Measurements from ENCODE around the gene GATA3.

Gene GATA3

GRCh38 chr10:8059191-8059936 is 4.9 kb downstream of the GATA3 start:
- no peak overlapping the region for H3K27ac ChIP-seq
- TF ChIP-seq CTCF (conservative IDR thresholded peaks at IDR 0.05): no peak
- no peak for TF ChIP-seq ZFX (IDR thresholded peaks at IDR 0.05)

DNA sequence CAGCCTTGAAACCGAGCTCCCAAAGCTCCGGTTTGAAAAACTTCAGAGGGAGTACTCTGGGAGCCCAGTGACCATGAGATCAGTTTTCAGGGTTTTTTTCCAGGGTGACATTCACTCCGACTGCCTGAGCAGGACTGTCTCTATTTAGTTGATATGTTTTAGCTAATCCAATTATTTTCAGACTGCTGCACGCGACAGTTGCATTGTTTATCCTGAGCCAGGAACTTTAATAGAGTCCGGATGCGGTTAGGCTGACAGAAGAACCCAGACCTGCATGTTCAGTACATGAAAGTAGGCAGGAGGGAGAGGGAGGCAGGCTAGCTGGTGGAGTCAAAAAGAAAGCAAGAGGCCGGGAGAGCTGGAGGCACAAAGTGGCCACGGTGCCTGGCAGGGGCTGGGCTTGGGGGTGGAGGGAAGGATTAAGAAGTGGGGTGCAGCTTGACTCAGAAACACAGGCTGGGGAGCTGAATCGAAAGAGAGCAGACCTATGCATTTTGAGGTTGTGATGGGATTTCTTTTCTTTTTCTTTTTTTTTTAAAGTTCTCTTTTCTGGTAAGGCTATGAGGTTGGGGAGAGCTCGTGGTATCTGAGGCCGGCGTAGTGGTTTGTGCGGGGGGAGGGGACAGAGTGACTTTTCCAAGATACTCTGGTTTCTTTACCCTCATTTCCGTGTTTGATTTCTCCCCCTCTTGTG is 5.7 kb downstream of the GATA3 start:
- no peak overlapping the region for H3K27ac ChIP-seq
- no peak for TF ChIP-seq CTCF (conservative IDR thresholded peaks at IDR 0.05)
- TF ChIP-seq ZFX (IDR thresholded peaks at IDR 0.05): no peak

DNA sequence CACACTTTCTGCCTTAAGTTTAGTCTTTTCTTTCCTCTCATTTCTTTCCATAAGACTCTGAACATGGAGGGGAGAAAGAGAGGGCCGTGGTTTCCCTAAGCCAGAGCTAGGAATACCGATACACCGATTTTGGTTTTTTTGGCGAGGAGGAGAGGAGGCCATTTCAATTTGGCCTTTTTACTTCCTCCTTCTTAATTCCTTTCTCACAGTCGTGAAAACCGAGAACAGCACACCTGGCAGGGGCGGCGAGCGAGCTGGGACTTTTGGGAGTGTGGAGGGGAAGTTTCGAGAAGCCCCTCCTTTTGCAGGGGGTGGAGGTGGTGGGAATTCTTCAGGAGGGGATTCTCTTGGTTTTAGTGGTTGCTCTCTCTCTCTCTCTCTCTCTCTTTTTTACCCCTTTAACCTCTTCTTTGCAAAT is 6.2 kb downstream of the GATA3 start:
- TF ChIP-seq ZFX (IDR thresholded peaks at IDR 0.05) (no peak), CTCF (conservative IDR thresholded peaks at IDR 0.05) (no peak)
- H3K27ac ChIP-seq: no peak overlapping the region

DNA sequence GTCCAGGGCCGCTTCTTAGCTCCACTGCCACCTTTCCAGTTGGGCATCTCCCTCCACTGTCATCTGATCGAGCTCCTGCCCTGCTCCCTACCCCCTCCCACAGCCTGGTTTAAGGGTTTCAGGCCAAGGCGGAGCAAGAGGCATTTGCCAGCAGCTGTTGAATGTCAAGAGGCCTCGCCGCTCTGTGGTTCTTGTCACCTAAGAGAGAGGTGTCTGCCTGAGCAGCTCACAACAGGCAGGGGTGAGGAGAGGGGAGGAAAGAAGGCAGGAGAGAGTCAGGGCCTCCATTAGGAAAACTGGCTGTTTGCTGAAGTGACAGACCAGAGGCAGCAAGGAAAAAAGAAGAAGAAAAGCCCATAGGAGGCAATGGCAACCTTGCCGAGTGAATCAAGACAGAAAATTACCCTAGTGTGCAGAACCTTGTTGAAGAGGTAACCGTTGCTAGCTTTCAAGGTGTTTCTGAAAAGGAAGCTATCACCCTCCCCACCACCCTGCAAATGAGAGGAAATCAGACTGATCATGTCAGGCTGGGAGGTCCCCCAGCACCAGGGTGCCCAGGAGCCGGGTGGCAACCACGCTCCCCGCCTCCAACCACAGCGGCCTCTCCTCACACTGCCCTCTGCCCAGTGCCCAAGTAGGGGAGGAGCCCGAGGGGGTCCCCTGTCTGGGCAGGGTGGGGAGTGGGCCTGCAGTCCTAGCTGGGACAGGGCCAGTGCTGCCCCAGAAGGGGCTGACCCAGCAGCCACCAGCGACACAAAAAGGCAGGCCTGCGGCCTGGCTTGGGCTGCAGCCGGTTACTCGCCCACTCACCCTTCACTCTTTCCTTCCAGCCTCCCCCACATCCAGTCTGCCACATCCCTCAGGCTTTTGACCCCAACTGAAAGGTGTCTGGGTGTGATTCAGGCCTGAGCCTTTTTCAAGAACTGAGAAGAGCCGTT is 7.1 kb downstream of the GATA3 start:
- no peak overlapping the region for H3K27ac ChIP-seq
- TF ChIP-seq CTCF (conservative IDR thresholded peaks at IDR 0.05) (no peak), ZFX (IDR thresholded peaks at IDR 0.05) (no peak)

DNA sequence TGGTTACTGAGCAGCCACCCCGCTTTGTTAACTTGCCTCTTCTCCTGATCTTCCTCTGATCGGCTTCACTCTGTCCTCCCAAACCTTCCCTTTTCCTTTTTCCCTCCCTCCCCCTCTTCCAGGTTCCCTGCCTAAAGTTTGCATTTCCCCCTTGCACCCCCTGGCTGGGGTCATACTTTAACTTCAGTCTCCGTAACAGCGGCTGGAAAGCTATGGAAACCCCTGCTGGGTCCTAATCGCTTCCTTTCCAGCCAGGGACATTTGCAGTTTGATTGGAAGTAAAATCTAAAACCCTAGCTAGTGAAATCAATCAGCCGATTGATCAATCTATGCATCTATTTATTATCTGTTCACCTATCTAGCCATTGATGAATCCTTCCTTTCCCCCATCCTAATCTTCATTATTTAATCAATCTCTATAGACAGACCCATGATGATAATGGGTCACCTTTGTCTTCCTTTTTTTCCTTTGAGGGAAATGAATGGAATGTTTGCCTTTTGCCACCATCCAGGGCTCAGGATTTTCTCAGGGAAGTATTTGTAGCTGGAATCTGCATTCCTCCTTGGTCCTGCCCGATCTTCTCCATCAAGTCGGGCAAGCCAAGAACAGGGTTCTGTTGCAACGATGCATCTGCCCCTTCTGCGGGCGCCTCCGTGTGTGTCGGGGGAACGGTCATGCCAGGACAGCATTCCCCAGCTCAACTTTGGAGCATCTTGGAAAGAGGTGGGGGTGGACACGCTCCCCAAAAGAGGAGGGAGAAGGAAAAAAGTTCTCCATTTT is 8.8 kb downstream of the GATA3 start:
- TF ChIP-seq ZFX (IDR thresholded peaks at IDR 0.05): no peak
- no peak for TF ChIP-seq CTCF (conservative IDR thresholded peaks at IDR 0.05)
- H3K27ac ChIP-seq: no peak overlapping the region

- no peak for TF ChIP-seq ZFX (IDR thresholded peaks at IDR 0.05)
- no peak for TF ChIP-seq CTCF (conservative IDR thresholded peaks at IDR 0.05)
- H3K27ac ChIP-seq: no peak overlapping the region
These were observed 9.4 kb downstream of the GATA3 start for GRCh38 chr10:8063935-8064334.
